HepG2 (cell line): Measurements from ENCODE around the gene BCKDHA. TPM values are rescaled to one million over a fixed set of nuclear protein-coding genes. Genes with fewer than 3 reads are reported as not detected.
A peak's percentile ranks its signal among the peaks of the same experiment; 100 is the strongest.

Experiments used
- ARHGAP35 ChIP-seq: sonication (generic); formaldehyde crosslinking; IDR thresholded peaks from 2 replicates; pipeline ENCODE4 v1.9.0; 2022; ENCODE audit warnings: mild to moderate bottlenecking, inconsistent platforms, moderate library complexity, missing genetic modification reagents, borderline replicate concordance
- FOXK1 ChIP-seq: sonication (generic); formaldehyde crosslinking; IDR thresholded peaks from 2 replicates; pipeline ENCODE4 v1.4.0; 2020; ENCODE audit warnings: low read depth, missing genetic modification reagents, borderline replicate concordance
- MIER3 ChIP-seq: IDR thresholded peaks from 2 replicates; pipeline ENCODE4 v1.6.1; 2016; ENCODE audit warnings: missing compliant biosample characterization, borderline replicate concordance
- NONO ChIP-seq, 2 experiments: fragments of 450-650 bp in 1 of 2; sonication (generic) in 1 of 2; formaldehyde crosslinking in 1 of 2; IDR thresholded peaks in 1 of 2; conservative IDR thresholded peaks in 1 of 2; 2 replicates each; pipeline versions ENCODE4 v1.6.1 to v1.8.0; 2017 to 2022; ENCODE audit warnings: mild to moderate bottlenecking in 1 of 2, missing genetic modification reagents in 1 of 2, moderate library complexity in 1 of 2
- ZBTB7B ChIP-seq: sonication (generic); formaldehyde crosslinking; IDR thresholded peaks from 2 replicates; pipeline ENCODE4 v1.4.0; 2020; ENCODE audit warnings: missing genetic modification reagents
- ZNF343 ChIP-seq: sonication (generic); formaldehyde crosslinking; IDR thresholded peaks from 2 replicates; pipeline ENCODE4 v1.4.0; 2020; ENCODE audit warnings: mild to moderate bottlenecking, missing genetic modification reagents
- ZNF432 ChIP-seq: sonication (generic); formaldehyde crosslinking; IDR thresholded peaks from 2 replicates; pipeline ENCODE4 v1.5.0; 2020; ENCODE audit warnings: missing genetic modification reagents, mild to moderate bottlenecking, borderline replicate concordance
- ZNF749 ChIP-seq: sonication (generic); formaldehyde crosslinking; IDR thresholded peaks from 2 replicates; pipeline ENCODE4 v1.8.0; 2022; ENCODE audit warnings: mild to moderate bottlenecking, missing genetic modification reagents, moderate library complexity, borderline replicate concordance
- ZNF792 ChIP-seq: IDR thresholded peaks from 2 replicates; pipeline ENCODE4 v1.6.1; 2016
- polyA plus RNA-seq, 8 experiments: library from polyadenylated mRNA; depleted of rRNA in 3 of 8; stranded (reverse) in 7 of 8; unstranded in 1 of 8; fragments of >200 nt; fragmentation: Illumina TruSeq in 4 of 8; extraction: Trizol in 4 of 8; gene quantifications; 2 replicates each; pipeline versions ENCODE4 v1.2.1 to v1.2.3, GENCODE V29; 2011 to 2016; ENCODE audit warnings: low read depth in 4 of 8, missing spikeins in 1 of 8, mixed read lengths in 1 of 8; ENCODE audit not compliant: insufficient read depth in 1 of 8
- total RNA-seq, 5 experiments: library from RNA; depleted of rRNA; stranded (reverse); fragments of >200 nt; fragmentation: Illumina TruSeq; extraction: Trizol; gene quantifications; 2 replicates each; pipeline ENCODE4 v1.2.3, GENCODE V29; 2016; ENCODE audit warnings: low read depth in 1 of 5
- TF ChIP-seq, protein P1 (sequence below): sonication (generic); formaldehyde crosslinking; IDR thresholded peaks from 2 replicates; pipeline ENCODE4 v1.5.0; 2020; ENCODE audit warnings: mild to moderate bottlenecking, missing genetic modification reagents, borderline replicate concordance
- TF ChIP-seq, protein P2 (sequence below): sonication (generic); formaldehyde crosslinking; IDR thresholded peaks from 2 replicates; pipeline ENCODE4 v1.4.0; 2020; ENCODE audit warnings: missing genetic modification reagents
- TF ChIP-seq, protein P3 (sequence below): sonication (generic); formaldehyde crosslinking; IDR thresholded peaks from 2 replicates; pipeline ENCODE4 v1.4.0; 2020; ENCODE audit warnings: missing genetic modification reagents

Gene BCKDHA
- total and polyA plus RNA-seq, 2 of the 13 experiments (the other 11 are each of a cell fraction or from before 2014, with no cell fraction given): 11.8 to 31.5 TPM

DNA sequence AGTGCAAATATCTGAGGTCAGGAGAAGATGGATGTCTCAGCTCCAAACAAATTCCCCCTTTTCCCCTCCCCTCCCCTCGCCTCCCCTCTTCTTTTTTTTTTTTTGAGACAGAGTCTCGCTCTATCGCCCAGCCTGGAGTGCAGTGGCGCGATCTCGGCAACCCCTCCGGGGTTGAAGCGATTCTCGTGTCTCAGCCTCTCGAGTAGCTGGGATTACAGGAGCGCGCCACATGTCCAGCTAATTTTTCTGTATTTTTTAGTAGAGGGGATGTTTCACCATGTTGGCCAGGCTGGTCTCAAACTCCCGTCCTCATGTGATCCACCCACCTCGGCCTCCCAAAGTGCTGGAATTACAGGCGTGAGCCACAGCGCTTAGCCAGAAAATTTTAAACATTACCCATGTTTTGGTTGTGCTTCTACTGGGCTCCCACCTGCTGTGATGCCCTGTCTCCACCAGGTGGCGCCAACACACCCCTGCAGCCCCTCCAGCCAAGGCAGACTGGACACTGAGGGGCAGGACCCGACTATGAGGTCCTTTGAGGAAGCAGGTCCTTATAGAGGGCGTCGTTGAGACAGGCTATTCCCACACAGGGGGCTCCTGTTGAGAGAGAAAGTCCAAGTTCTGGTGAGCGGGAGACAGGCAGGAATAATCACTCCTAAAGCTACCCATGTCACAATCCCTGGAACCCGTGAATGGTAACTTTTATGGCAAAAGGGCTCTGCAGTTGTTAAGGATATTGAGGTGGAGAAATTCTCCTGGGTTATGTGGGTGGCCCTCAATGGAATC is 51.7 kb downstream of the BCKDHA start (continued):
- TF ChIP-seq, protein P1, sequence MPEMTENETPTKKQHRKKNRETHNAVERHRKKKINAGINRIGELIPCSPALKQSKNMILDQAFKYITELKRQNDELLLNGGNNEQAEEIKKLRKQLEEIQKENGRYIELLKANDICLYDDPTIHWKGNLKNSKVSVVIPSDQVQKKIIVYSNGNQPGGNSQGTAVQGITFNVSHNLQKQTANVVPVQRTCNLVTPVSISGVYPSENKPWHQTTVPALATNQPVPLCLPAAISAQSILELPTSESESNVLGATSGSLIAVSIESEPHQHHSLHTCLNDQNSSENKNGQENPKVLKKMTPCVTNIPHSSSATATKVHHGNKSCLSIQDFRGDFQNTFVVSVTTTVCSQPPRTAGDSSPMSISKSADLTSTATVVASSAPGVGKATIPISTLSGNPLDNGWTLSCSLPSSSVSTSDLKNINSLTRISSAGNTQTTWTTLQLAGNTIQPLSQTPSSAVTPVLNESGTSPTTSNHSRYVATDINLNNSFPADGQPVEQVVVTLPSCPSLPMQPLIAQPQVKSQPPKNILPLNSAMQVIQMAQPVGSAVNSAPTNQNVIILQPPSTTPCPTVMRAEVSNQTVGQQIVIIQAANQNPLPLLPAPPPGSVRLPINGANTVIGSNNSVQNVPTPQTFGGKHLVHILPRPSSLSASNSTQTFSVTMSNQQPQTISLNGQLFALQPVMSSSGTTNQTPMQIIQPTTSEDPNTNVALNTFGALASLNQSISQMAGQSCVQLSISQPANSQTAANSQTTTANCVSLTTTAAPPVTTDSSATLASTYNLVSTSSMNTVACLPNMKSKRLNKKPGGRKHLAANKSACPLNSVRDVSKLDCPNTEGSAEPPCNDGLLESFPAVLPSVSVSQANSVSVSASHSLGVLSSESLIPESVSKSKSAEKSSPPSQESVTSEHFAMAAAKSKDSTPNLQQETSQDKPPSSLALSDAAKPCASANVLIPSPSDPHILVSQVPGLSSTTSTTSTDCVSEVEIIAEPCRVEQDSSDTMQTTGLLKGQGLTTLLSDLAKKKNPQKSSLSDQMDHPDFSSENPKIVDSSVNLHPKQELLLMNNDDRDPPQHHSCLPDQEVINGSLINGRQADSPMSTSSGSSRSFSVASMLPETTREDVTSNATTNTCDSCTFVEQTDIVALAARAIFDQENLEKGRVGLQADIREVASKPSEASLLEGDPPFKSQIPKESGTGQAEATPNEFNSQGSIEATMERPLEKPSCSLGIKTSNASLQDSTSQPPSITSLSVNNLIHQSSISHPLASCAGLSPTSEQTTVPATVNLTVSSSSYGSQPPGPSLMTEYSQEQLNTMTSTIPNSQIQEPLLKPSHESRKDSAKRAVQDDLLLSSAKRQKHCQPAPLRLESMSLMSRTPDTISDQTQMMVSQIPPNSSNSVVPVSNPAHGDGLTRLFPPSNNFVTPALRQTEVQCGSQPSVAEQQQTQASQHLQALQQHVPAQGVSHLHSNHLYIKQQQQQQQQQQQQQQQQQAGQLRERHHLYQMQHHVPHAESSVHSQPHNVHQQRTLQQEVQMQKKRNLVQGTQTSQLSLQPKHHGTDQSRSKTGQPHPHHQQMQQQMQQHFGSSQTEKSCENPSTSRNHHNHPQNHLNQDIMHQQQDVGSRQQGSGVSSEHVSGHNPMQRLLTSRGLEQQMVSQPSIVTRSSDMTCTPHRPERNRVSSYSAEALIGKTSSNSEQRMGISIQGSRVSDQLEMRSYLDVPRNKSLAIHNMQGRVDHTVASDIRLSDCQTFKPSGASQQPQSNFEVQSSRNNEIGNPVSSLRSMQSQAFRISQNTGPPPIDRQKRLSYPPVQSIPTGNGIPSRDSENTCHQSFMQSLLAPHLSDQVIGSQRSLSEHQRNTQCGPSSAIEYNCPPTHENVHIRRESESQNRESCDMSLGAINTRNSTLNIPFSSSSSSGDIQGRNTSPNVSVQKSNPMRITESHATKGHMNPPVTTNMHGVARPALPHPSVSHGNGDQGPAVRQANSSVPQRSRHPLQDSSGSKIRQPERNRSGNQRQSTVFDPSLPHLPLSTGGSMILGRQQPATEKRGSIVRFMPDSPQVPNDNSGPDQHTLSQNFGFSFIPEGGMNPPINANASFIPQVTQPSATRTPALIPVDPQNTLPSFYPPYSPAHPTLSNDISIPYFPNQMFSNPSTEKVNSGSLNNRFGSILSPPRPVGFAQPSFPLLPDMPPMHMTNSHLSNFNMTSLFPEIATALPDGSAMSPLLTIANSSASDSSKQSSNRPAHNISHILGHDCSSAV (CRISPR knock-in tag): no peak
- no peak for TF ChIP-seq NONO (IDR thresholded peaks at IDR 0.05)
- 0 out of 2 replicates have a peak, but pooled peaks have one; percentile 29 for TF ChIP-seq NONO (CRISPR knock-in tag; conservative IDR thresholded peaks at IDR 0.05)
- TF ChIP-seq, protein P2, sequence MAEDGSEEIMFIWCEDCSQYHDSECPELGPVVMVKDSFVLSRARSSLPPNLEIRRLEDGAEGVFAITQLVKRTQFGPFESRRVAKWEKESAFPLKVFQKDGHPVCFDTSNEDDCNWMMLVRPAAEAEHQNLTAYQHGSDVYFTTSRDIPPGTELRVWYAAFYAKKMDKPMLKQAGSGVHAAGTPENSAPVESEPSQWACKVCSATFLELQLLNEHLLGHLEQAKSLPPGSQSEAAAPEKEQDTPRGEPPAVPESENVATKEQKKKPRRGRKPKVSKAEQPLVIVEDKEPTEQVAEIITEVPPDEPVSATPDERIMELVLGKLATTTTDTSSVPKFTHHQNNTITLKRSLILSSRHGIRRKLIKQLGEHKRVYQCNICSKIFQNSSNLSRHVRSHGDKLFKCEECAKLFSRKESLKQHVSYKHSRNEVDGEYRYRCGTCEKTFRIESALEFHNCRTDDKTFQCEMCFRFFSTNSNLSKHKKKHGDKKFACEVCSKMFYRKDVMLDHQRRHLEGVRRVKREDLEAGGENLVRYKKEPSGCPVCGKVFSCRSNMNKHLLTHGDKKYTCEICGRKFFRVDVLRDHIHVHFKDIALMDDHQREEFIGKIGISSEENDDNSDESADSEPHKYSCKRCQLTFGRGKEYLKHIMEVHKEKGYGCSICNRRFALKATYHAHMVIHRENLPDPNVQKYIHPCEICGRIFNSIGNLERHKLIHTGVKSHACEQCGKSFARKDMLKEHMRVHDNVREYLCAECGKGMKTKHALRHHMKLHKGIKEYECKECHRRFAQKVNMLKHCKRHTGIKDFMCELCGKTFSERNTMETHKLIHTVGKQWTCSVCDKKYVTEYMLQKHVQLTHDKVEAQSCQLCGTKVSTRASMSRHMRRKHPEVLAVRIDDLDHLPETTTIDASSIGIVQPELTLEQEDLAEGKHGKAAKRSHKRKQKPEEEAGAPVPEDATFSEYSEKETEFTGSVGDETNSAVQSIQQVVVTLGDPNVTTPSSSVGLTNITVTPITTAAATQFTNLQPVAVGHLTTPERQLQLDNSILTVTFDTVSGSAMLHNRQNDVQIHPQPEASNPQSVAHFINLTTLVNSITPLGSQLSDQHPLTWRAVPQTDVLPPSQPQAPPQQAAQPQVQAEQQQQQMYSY: peak; percentile 85
- no peak for TF ChIP-seq ZNF432 (CRISPR knock-in tag)
- TF ChIP-seq ZNF343 (CRISPR knock-in tag): no peak
- no peak for TF ChIP-seq ARHGAP35 (CRISPR knock-in tag)
- TF ChIP-seq FOXK1 (CRISPR knock-in tag): peak; percentile 76; the same call in 1 of the 2 replicates
- TF ChIP-seq ZBTB7B (CRISPR knock-in tag): peak; percentile 62; the same call in 1 of the 2 replicates
- TF ChIP-seq MIER3: peak; percentile 52; the same call in 1 of the 2 replicates
- TF ChIP-seq, protein P3, sequence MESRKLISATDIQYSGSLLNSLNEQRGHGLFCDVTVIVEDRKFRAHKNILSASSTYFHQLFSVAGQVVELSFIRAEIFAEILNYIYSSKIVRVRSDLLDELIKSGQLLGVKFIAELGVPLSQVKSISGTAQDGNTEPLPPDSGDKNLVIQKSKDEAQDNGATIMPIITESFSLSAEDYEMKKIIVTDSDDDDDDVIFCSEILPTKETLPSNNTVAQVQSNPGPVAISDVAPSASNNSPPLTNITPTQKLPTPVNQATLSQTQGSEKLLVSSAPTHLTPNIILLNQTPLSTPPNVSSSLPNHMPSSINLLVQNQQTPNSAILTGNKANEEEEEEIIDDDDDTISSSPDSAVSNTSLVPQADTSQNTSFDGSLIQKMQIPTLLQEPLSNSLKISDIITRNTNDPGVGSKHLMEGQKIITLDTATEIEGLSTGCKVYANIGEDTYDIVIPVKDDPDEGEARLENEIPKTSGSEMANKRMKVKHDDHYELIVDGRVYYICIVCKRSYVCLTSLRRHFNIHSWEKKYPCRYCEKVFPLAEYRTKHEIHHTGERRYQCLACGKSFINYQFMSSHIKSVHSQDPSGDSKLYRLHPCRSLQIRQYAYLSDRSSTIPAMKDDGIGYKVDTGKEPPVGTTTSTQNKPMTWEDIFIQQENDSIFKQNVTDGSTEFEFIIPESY (CRISPR knock-in tag): 0 out of 2 replicates have a peak, but pooled peaks have one; percentile 36
- no peak for TF ChIP-seq ZNF749 (CRISPR knock-in tag)
- TF ChIP-seq ZNF792 (CRISPR knock-in tag): 0 out of 2 replicates have a peak, but pooled peaks have one; percentile 35
